HepG2 (cell line): ENCODE results near the gene NOX4. TPM values are rescaled to one million over a fixed set of nuclear protein-coding genes. Genes with fewer than 3 reads are reported as not detected.

Source experiments
- ATAC-seq: fragments of 200-7000 bp; cut with Tn5 transposase; 3 replicates; pipeline ENCODE4 v1.9.1; 2020; ENCODE audit warnings: mild to moderate bottlenecking, moderate library complexity
- BruUV-seq: library from RNA; stranded (reverse); fragments of 400-500 nt; replicated peaks from 2 replicates; lab custom pipeline; 2021; lab: Mats Ljungman, UMichigan
- CTCF ChIA-PET: fragments of 300-600 bp; formaldehyde crosslinking; extraction: SDS; loops from one replicate; lab custom pipeline; 2021; ENCODE audit warnings: low total read pairs, inconsistent platforms, low intra/inter-chr PET ratio; lab: Yijun Ruan, JAX
- POLR2A ChIA-PET: fragments of 350-600 bp; sonication (Branson Sonifier 250); formaldehyde crosslinking; loops from one replicate; lab custom pipeline; 2020; ENCODE audit warnings: antibody characterized with exemption, inconsistent platforms; lab: Yijun Ruan, JAX
- DNase-seq: peaks from one replicate; pipeline ENCODE4 v3.0.0-alpha.2; 2015; ENCODE audit warnings: low spot score
- FAIRE-seq: peaks from 3 replicates; lab custom pipeline; 2011; peaks lifted over from hg19 to GRCh38; lab: Jason Lieb, UNC
- H2AFZ ChIP-seq: one replicate; pipeline ENCODE4 v1.6.1; 2011; ENCODE audit warnings: low read length, inconsistent platforms
- H3K27ac ChIP-seq: fragments of 300-600 bp; 3 replicates; pipeline ENCODE4 v1.8.0; 2011; ENCODE audit warnings: mixed run types, mild to moderate bottlenecking, mixed read lengths, low read length, inconsistent platforms; ENCODE audit not compliant: insufficient read depth; ENCODE audit errors: extremely low read length
- H3K27me3 ChIP-seq, 2 experiments: fragments of 200-600 bp in 1 of 2; 2 replicates in 1 of 2; 3 replicates in 1 of 2; pipeline versions ENCODE4 v1.6.0 to v1.8.0; 2011; ENCODE audit warnings: low read length in 2 of 2, mild to moderate bottlenecking in 2 of 2, moderate library complexity in 2 of 2, inconsistent platforms in 1 of 2; ENCODE audit not compliant: insufficient read depth in 2 of 2, control insufficient read depth in 1 of 2
- H3K36me3 ChIP-seq, 2 experiments: fragments of 200-600 bp in 1 of 2; replicated peaks in 1 of 2; 2 replicates in 1 of 2; 3 replicates in 1 of 2; pipeline versions ENCODE4 v1.5.1 to v1.8.0; 2011; ENCODE audit warnings: low read length in 2 of 2, inconsistent platforms in 1 of 2; ENCODE audit not compliant: insufficient read depth in 2 of 2, control insufficient read depth in 1 of 2
- H3K4me1 ChIP-seq: 2 replicates; pipeline ENCODE4 v1.5.1; 2012; ENCODE audit warnings: low read length, inconsistent platforms; ENCODE audit not compliant: insufficient read depth
- H3K4me2 ChIP-seq: 2 replicates; pipeline ENCODE4 v1.6.0; 2011; ENCODE audit warnings: low read depth, low read length, inconsistent platforms
- H3K4me3 ChIP-seq, 3 experiments: fragments of 200-600 bp in 1 of 3; sonication (generic), shearing (Covaris generic) in 1 of 3; replicated peaks in 1 of 3; 2 replicates each; pipeline ENCODE4 v1.5.1; 2011 to 2016; ENCODE audit warnings: low read length in 3 of 3, inconsistent platforms in 2 of 3, low read depth in 2 of 3, mild to moderate bottlenecking in 2 of 3, control low read depth in 1 of 3, mixed read lengths in 1 of 3; ENCODE audit not compliant: insufficient read depth in 1 of 3
- H3K79me2 ChIP-seq: one replicate; pipeline ENCODE4 v1.6.1; 2011; ENCODE audit warnings: low read length, inconsistent platforms; ENCODE audit not compliant: insufficient read depth
- H3K9ac ChIP-seq: 2 replicates; pipeline ENCODE4 v1.6.0; 2011; ENCODE audit warnings: mild to moderate bottlenecking, low read depth, low read length, inconsistent platforms; ENCODE audit not compliant: insufficient read depth
- H3K9me3 ChIP-seq: 2 replicates; pipeline ENCODE4 v1.5.1; 2012; ENCODE audit warnings: mild to moderate bottlenecking, low read length
- H4K20me1 ChIP-seq: 2 replicates; pipeline ENCODE4 v1.6.0; 2011; ENCODE audit warnings: inconsistent platforms, mild to moderate bottlenecking, low read length, moderate library complexity; ENCODE audit not compliant: insufficient read depth
- ATAD3A ChIP-seq: sonication (generic); formaldehyde crosslinking; IDR thresholded peaks from 2 replicates; pipeline ENCODE4 v1.4.0; 2020; ENCODE audit warnings: missing genetic modification reagents
- ATF7-NPFF ChIP-seq: sonication (generic); formaldehyde crosslinking; IDR thresholded peaks from 2 replicates; pipeline ENCODE4 v1.8.1; 2023; ENCODE audit warnings: mild to moderate bottlenecking, low read depth, missing genetic modification reagents, moderate library complexity
- CREM ChIP-seq, 2 experiments: sonication (generic) in 1 of 2; formaldehyde crosslinking in 1 of 2; IDR thresholded peaks; 2 replicates each; pipeline versions ENCODE4 v1.4.0 to v1.6.1; 2016 to 2020; ENCODE audit warnings: antibody characterized with exemption in 1 of 2, mild to moderate bottlenecking in 1 of 2, missing genetic modification reagents in 1 of 2
- FOXK2 ChIP-seq: fragments of 450-650 bp; IDR thresholded peaks from 2 replicates; pipeline ENCODE4 v1.6.1; 2016
- SMAD3 ChIP-seq: sonication (generic); formaldehyde crosslinking; IDR thresholded peaks from 2 replicates; pipeline ENCODE4 v1.4.0; 2020; ENCODE audit warnings: missing genetic modification reagents
- ZBTB21 ChIP-seq: sonication (generic); formaldehyde crosslinking; IDR thresholded peaks from 2 replicates; pipeline ENCODE4 v1.4.0; 2020; ENCODE audit warnings: missing genetic modification reagents
- WGBS: methylation state at CpG from one replicate; pipeline ENCODE4 v1.1.6; 2017; ENCODE audit warnings: low lambda C conversion rate; 5-methylcytosine and 5-hydroxymethylcytosine counted together
- in situ Hi-C: cut with HindIII; loops from 2 replicates; pipeline ENCODE4 v1.10.0; 2017; ENCODE audit warnings: low pct_unique_long_range_greater_than_20kb; ENCODE audit not compliant: extremely low pct_ligation_motif_present
- intact Hi-C: fragments of 100-400 bp; cut with micrococcal nuclease; formaldehyde crosslinking; loops from one replicate; pipeline ENCODE4 v1.10.0; 2022; ENCODE audit not compliant: unreplicated experiment
- polyA plus RNA-seq, 8 experiments: library from polyadenylated mRNA; depleted of rRNA in 3 of 8; stranded (reverse) in 7 of 8; unstranded in 1 of 8; fragments of >200 nt; fragmentation: Illumina TruSeq in 4 of 8; extraction: Trizol in 4 of 8; gene quantifications; 2 replicates each; pipeline versions ENCODE4 v1.2.1 to v1.2.3, GENCODE V29; 2011 to 2016; ENCODE audit warnings: low read depth in 4 of 8, missing spikeins in 1 of 8, mixed read lengths in 1 of 8; ENCODE audit not compliant: insufficient read depth in 1 of 8
- total RNA-seq, 5 experiments: library from RNA; depleted of rRNA; stranded (reverse); fragments of >200 nt; fragmentation: Illumina TruSeq; extraction: Trizol; gene quantifications; 2 replicates each; pipeline ENCODE4 v1.2.3, GENCODE V29; 2016; ENCODE audit warnings: low read depth in 1 of 5
- TF ChIP-seq, protein P1 (sequence below): sonication (generic); formaldehyde crosslinking; IDR thresholded peaks from 2 replicates; pipeline ENCODE4 v1.4.0; 2020; ENCODE audit warnings: missing genetic modification reagents, borderline replicate concordance
- TF ChIP-seq, protein P2 (sequence below): IDR thresholded peaks from 2 replicates; pipeline ENCODE4 v1.6.1; 2016; ENCODE audit warnings: low read depth, borderline replicate concordance
- TF ChIP-seq, protein P3 (sequence below): IDR thresholded peaks from 2 replicates; pipeline ENCODE4 v1.6.1; 2018; ENCODE audit warnings: missing genetic modification reagents

The NOX4 gene
- total and polyA plus RNA-seq, 2 of the 13 experiments (the other 11 are each of a cell fraction or from before 2014, with no cell fraction given), result not detected

DNA sequence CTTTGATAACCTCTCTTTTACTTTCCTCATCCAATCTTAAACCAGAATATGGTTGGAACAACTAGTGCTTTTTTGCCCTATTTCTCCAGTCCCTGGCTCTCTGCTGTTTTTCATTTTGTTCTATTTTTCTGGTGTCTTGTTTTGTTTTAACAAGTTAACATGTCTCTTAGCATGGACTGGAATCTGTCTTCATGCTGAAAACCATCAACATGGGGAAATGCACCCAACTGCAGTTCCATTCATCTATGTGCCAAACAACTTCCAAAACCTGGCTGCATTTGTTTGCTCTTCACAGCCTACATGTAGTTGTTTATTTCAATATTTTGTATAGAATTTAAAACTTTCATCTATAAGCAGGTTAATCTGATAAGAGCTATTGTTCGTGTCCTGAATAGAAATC is 46.8 kb upstream of the NOX4 start:
- in situ Hi-C loops, result no loop called here
- Histone ChIP-seq H3K27ac (no peak overlapping the region), H3K9ac (no peak overlapping the region), H3K4me2 (no peak overlapping the region), H3K9me3 (no peaks in the 10 kb centered on the region), H3K27me3 (no peaks in the 10 kb centered on the region), H3K36me3 (no peaks in the 10 kb centered on the region), H4K20me1 (no peaks in the 10 kb centered on the region), H3K4me3 (no peak overlapping the region), H3K79me2 (no peaks in the 10 kb centered on the region), H3K4me1 (no peaks in the 10 kb centered on the region), H2AFZ (no peak overlapping the region)
- TF ChIP-seq ZBTB21, result no peak
- intact Hi-C loops, result no loop called here
- 0% methylated on average over 1 of the region's 1 CpG for WGBS
- ChIA-PET POLR2A (no interaction called here), CTCF (no interaction called here)
- no peak for DNase-seq
- no TSS peak for BruUV-seq
- no peak for FAIRE-seq
- ATAC-seq, result no peak

DNA sequence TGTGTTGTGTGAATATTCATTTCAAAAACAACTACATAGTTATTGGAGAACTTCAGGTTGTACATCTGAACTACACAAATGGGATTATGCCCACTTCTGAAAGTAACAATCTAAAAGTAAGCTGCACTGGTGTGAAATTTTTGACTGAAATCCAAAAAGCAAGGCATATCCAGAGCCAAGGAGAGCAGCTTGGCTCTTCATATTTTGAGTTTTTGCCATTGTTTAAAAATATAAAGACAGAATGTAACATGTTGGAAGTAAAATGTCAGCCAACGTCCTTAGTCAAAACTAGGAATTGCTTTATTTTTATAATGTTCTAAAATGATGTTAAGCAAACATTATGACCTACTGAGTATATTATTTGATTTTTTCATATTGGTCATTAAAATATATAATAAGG is 45.8 kb upstream of the NOX4 start:
- no peaks in the 10 kb centered on the region for H3K27me3 ChIP-seq
- ATAC-seq (no peak), DNase-seq (no peak), FAIRE-seq (no peak)
- POLR2A ChIA-PET, result no interaction called here
- H3K4me3 ChIP-seq, result no peak overlapping the region
- no peak overlapping the region for H3K9ac ChIP-seq
- no peak overlapping the region for H3K4me2 ChIP-seq
- H3K4me1 ChIP-seq, result no peaks in the 10 kb centered on the region
- intact Hi-C loops (no loop called here), in situ Hi-C loops (no loop called here)
- H3K27ac ChIP-seq, result no peak overlapping the region
- H3K79me2 ChIP-seq, result no peaks in the 10 kb centered on the region
- 0% methylated on average over 1 of the region's 1 CpG for WGBS
- no peaks in the 10 kb centered on the region for H3K9me3 ChIP-seq
- no peak for TF ChIP-seq FOXK2
- no peak for TF ChIP-seq SMAD3 (CRISPR knock-in tag)
- TF ChIP-seq, all 625 proteins: peak for 0
- no TSS peak for BruUV-seq
- Histone ChIP-seq H3K36me3 (no peaks in the 10 kb centered on the region), H2AFZ (no peak overlapping the region), H4K20me1 (no peaks in the 10 kb centered on the region)
- CTCF ChIA-PET, result no interaction called here

DNA sequence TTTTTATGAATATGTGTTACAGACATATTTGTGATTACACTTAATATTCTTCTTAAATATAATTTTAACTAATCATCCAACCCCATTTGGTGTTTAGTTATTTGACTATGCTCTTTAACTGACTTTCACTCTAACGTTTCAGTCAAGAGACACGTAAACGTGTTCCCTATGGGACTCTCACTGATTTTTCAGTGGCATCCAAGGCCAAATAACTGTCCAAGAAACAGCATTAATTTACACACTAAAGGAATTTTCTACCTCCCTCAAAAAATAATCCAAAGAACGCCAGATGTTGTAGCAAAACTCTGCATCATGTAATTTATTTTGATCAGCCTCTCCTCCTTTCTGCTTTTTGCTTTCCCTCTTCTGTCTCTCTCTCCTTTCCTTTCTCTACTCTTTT is 44.0 kb upstream of the NOX4 start:
- FAIRE-seq (no peak), ATAC-seq (no peak), DNase-seq (no peak)
- no peaks in the 10 kb centered on the region for H3K27me3 ChIP-seq
- intact Hi-C loops (no loop called here), in situ Hi-C loops (no loop called here)
- H3K27ac ChIP-seq, result no peak overlapping the region
- ChIA-PET CTCF (no interaction called here), POLR2A (no interaction called here)
- no TSS peak for BruUV-seq
- no peak overlapping the region for H3K9ac ChIP-seq
- H3K4me2 ChIP-seq, result no peak overlapping the region
- H3K4me1 ChIP-seq, result no peaks in the 10 kb centered on the region
- 11% methylated on average over 4 of the region's 4 CpGs for WGBS
- no peak overlapping the region for H3K4me3 ChIP-seq
- no peaks in the 10 kb centered on the region for H3K79me2 ChIP-seq
- H3K36me3 ChIP-seq, result no peaks in the 10 kb centered on the region
- no peaks in the 10 kb centered on the region for H4K20me1 ChIP-seq
- no peak overlapping the region for H2AFZ ChIP-seq
- H3K9me3 ChIP-seq, result no peaks in the 10 kb centered on the region
- TF ChIP-seq, protein P1, sequence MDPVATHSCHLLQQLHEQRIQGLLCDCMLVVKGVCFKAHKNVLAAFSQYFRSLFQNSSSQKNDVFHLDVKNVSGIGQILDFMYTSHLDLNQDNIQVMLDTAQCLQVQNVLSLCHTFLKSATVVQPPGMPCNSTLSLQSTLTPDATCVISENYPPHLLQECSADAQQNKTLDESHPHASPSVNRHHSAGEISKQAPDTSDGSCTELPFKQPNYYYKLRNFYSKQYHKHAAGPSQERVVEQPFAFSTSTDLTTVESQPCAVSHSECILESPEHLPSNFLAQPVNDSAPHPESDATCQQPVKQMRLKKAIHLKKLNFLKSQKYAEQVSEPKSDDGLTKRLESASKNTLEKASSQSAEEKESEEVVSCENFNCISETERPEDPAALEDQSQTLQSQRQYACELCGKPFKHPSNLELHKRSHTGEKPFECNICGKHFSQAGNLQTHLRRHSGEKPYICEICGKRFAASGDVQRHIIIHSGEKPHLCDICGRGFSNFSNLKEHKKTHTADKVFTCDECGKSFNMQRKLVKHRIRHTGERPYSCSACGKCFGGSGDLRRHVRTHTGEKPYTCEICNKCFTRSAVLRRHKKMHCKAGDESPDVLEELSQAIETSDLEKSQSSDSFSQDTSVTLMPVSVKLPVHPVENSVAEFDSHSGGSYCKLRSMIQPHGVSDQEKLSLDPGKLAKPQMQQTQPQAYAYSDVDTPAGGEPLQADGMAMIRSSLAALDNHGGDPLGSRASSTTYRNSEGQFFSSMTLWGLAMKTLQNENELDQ (CRISPR knock-in tag), result no peak
- TF ChIP-seq, protein P2, sequence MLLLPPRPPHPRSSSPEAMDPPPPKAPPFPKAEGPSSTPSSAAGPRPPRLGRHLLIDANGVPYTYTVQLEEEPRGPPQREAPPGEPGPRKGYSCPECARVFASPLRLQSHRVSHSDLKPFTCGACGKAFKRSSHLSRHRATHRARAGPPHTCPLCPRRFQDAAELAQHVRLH (CRISPR knock-in tag), result no peak
- TF ChIP-seq ATF7-NPFF (no peak), ATAD3A (no peak), CREM (IDR thresholded peaks at IDR 0.05) (no peak), CREM (CRISPR knock-in tag; IDR thresholded peaks at IDR 0.05) (no peak)
- TF ChIP-seq, protein P3, sequence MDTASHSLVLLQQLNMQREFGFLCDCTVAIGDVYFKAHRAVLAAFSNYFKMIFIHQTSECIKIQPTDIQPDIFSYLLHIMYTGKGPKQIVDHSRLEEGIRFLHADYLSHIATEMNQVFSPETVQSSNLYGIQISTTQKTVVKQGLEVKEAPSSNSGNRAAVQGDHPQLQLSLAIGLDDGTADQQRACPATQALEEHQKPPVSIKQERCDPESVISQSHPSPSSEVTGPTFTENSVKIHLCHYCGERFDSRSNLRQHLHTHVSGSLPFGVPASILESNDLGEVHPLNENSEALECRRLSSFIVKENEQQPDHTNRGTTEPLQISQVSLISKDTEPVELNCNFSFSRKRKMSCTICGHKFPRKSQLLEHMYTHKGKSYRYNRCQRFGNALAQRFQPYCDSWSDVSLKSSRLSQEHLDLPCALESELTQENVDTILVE, result no peak
